ENCODE results near the gene NEURL3.

GRCh38 chr2:96510931-96511595, 5.9 kb upstream of the NEURL3 start:
- TF ChIP-seq CTCF (conservative IDR thresholded peaks at IDR 0.05; ENCODE audit: low read length) (no peak), EZH2phosphoT487 (IDR thresholded peaks at IDR 0.05; ENCODE audit: borderline replicate concordance) (no peak)
